Stromal cell of bone marrow (primary cell): ENCODE measurements around the gene SMG5.
A peak's percentile ranks its signal among the peaks of the same experiment; 100 is the strongest.

Experiments used
- DNase-seq: peaks from one replicate; pipeline ENCODE4 v3.0.0-alpha.2; 2012; ENCODE audit warnings: low read depth

The SMG5 gene

GRCh38 chr1:156279837-156280236 is 2.8 kb downstream of the SMG5 start:
- DNase-seq: no peak

- DNase-seq: no peak
Observed at GRCh38 chr1:156276966-156277381, 5.7 kb downstream of the SMG5 start.

GRCh38 chr1:156276532-156276931 is 6.1 kb downstream of the SMG5 start:
- DNase-seq: no peak

- no peak for DNase-seq
Observed at GRCh38 chr1:156270314-156270713, 12.3 kb downstream of the SMG5 start.

- DNase-seq: no peak
Observed at GRCh38 chr1:156268336-156268735, 14.3 kb downstream of the SMG5 start.

GRCh38 chr1:156266051-156266450 is 16.6 kb downstream of the SMG5 start:
- DNase-seq: no peak

GRCh38 chr1:156263288-156263655 is 19.4 kb downstream of the SMG5 start:
- no peak for DNase-seq

GRCh38 chr1:156262461-156263287 is 20.0 kb downstream of the SMG5 start:
- peak; percentile 80 for DNase-seq

- no peak for DNase-seq
Observed at GRCh38 chr1:156260896-156261295, 21.7 kb downstream of the SMG5 start.

GRCh38 chr1:156259805-156260204 is 22.8 kb downstream of the SMG5 start:
- DNase-seq: no peak

- DNase-seq: no peak
Observed at GRCh38 chr1:156258859-156259258, 23.8 kb downstream of the SMG5 start.

- DNase-seq: no peak
Observed at GRCh38 chr1:156257711-156258110, 24.9 kb downstream of the SMG5 start.

GRCh38 chr1:156253634-156254033 is 29.0 kb downstream of the SMG5 start:
- no peak for DNase-seq

GRCh38 chr1:156251527-156251926 is 31.1 kb downstream of the SMG5 start:
- DNase-seq: no peak

GRCh38 chr1:156249593-156249992 is 33.0 kb downstream of the SMG5 start:
- DNase-seq: no peak

- no peak for DNase-seq
Observed at GRCh38 chr1:156248323-156248683, 34.3 kb downstream of the SMG5 start.

GRCh38 chr1:156247460-156248322 is 34.9 kb downstream of the SMG5 start, which contains the start of gene PAQR6:
TSS of gene PAQR6 (minus strand) at chr1:156248056. CDS start at chr1:156246731, 1,325 bp downstream.
- no peak for DNase-seq

GRCh38 chr1:156246781-156247459 is 35.7 kb downstream of the SMG5 start:
- DNase-seq: no peak

- DNase-seq: no peak
Observed at GRCh38 chr1:156246241-156246780, 36.3 kb downstream of the SMG5 start.

- DNase-seq: no peak
Observed at GRCh38 chr1:156245451-156246232, 37.0 kb downstream of the SMG5 start.

- no peak for DNase-seq
Observed at GRCh38 chr1:156244712-156245111, 37.9 kb downstream of the SMG5 start.
